ENCODE data around the gene SAMD13. TPM values are rescaled to one million over a fixed set of nuclear protein-coding genes. Genes with fewer than 3 reads are reported as not detected.

Gene SAMD13
- total RNA-seq, 1 donor from 2014 or later, result not detected

DNA sequence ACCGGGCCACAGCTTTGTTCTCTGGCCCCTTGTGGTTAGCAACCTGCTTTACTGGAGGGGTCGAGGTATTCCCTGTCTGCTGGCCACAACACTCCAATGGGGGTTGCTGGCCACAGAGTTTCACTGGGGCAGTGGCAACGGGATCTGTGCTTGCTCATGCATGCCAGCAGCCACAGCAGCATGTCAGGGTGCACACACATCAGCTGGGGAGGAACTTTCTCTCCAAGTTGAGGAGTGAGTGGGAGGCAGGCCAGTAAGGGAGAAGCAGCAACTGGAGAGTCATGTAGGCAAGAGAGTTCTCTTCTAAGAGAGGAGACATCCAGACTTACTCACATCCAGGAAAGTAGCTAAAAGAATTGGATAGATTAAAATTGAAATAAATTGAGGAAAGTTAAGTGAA lies 38.0 kb downstream of the SAMD13 start:
- intact Hi-C loops (cut with micrococcal nuclease), result no loop called here

DNA sequence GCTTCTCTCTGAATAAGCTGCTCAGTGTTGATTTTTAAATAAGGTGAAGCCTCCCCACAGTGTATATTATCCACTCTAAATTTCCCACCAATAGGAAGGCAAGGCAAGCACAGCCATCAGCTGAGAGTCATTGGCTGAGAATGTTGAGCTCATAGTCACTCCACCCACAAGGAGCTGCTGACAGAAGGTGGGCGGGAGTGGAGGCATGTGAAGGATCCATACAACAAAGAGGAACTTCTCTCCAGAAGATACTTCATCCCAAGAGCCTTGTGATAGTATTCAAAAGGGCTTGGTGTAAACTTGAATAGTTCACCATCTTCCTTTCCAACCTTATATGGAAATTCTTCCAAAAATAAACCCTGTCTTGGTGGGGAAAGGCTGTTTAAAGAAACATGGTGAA lies 42.8 kb downstream of the SAMD13 start:
- intact Hi-C loops (cut with micrococcal nuclease), result no loop called here

DNA sequence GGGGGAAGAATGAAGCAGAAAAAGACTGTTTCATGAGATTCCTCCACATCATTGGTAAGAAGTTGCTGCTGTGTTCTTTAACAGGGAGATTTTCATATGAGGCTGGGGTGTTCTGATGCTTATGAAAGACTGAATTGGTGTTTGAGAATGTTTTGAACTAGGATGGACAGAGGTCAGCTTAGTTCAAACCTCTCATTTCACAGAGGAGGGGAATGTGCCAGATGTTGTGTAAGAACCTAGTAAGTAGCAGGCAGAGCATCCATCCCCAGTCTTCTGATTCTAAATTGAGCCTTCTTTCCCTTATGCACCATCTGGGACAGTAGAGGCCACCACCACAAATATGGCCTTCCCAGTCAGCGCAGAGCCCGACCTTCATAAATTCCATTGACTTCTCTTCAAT lies 43.7 kb downstream of the SAMD13 start:
- intact Hi-C loops (cut with micrococcal nuclease), result no loop called here

DNA sequence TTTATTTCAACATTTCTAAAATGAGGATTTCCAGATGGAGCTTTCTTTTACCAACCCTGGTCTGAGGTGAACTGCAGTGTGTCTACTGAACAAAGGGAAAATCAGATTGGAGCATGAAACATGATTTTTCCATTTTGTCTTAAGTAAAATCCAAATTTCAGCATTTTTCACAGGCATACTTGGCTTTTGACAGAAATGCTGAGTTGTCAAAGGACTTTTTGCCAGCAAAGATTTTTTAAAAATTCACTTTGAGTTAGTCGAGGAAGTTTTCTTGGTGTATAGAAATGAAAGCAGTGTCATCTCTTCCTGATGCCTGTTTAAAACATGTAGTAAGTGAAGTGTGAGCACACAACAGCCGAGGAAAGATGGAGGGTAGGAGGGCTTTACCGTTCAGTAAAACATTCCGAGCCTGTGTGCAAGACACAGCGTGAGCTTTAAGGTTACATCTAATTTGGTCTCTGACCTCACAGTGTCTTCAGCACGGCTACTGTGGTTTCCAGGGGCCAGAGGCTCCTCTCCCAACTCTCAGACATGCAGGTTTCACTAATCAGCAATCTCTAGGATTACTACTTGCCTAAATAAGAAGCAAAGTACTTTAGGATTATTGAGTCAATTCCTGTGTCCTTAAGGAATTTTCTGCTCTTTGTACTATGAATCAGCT lies 45.9 kb downstream of the SAMD13 start:
- intact Hi-C loops (cut with micrococcal nuclease), result no loop called here

DNA sequence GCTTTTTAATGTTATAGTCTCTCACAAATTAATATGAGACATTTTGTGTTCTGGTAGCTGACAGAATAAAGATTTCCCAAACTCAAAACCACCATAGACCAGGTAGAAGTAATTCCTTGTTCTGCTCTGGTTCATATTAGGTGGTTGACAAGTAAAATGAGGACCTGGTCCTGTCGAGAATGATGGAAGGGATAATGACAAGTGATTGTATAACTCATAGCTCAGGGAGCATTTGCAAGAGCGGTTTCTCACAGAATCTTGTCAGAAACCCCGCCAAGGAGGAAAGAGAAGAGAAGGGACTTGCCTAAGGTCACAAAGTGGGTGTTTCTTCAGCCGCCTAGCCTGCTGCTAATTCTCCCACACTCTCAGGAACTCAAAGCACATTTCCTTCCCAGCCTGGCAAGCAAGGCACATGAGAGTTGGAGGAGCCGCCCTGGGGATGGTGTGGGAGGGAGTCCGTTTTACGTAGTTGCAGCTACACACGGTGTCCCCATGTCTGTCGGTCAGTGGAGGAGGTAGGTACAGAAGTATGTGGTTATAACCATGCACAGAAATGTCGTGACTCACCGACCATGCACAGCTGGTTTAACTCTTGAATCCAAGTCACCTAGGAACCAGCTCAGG lies 46.5 kb downstream of the SAMD13 start:
- intact Hi-C loops (cut with micrococcal nuclease), result no loop called here

DNA sequence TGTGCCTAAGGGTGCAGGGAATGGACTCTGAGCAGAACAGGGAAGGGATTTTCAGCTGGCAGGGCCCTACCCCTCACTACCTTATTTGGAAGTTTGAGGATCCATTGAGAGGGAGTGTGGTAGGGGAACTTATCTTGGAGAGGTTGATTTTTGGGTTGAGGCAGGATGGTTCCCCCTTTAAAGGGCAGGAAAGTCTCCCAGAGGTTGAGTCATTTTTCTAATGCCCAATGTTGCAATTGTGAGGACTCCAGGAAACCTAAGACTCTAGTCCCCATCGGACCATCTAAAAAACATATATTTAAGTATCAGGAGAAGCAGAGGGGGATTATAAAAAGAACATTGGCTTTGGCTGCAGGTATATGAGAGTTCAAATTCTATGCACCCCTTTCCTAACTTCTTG lies 47.3 kb downstream of the SAMD13 start:
- intact Hi-C loops (cut with micrococcal nuclease), result no loop called here

DNA sequence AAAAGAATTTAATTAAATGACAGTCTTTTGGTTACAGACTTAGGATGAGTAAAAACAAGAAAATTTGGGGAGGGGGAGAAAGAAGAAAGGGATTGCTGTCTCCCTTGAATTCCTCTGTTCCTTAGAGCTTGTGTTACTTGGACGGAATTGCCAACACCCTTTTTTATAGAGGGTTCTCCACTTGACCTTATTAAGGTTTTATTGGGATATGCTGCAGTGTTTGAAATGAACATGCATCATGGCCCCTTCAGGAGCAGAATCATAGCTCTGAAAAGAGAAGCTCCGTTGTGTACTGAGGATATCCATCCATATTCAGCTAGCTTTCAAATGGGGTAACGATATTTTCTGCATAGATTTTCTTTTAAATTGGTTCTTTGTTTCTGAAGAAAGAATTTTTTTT lies 48.6 kb downstream of the SAMD13 start:
- intact Hi-C loops (cut with micrococcal nuclease), result no loop called here

DNA sequence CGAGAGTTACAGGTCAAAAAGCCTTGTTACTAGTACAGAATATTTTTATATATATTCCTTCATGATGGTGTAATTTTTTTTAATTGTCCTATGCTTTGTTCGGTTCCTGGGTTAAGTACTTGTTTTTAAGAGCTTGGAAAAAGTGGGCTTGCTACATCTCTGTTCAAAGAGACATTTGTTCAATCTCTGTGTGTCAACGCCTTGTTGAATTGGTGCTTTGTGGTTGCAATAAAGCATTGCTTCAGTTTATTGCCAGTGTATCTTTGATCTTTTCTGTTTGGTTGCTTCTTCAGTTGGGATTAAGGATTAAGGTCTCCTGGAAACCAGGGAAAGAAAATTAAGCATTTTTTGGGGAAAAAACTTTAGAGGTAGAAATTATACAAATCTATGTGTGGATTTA lies 49.0 kb downstream of the SAMD13 start:
- intact Hi-C loops (cut with micrococcal nuclease), result no loop called here

DNA sequence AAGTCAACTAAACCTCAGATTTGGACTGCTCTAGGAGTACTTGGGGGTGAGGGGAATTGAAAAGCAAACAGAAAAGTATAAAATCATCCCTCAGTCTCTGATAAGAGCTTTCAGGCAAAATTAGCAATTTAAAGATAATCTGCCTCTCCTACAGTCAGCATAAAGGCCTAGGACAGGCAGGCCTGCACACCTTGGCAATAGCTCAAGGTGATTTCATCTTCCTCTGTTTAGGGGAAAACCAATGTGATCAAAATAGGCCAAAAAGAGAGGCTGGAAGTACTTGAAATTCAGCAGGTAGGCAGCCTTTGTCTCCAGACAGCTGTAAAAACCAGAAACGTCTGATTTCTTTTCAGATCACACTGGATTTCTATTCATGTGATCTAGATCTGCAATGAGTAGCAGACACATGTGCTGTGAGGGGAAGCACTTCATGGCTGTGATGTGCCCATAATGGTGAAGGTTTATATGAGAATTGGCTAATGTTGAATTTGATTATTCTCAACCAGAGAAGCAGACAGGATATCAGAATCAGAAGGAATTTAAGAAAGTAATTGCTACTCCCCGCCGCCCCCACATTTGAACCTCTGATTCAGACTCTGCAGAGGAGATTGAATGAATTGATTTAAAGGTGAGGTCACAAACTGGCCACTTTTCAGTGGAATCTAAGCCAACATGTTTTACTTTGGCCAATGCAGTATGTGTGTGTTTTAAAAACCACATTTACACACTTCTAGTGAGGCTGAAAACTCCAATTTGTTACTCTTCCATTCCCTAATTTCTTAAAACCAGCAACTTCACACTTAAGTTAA lies 51.0 kb downstream of the SAMD13 start:
- intact Hi-C loops (cut with micrococcal nuclease), result no loop called here

DNA sequence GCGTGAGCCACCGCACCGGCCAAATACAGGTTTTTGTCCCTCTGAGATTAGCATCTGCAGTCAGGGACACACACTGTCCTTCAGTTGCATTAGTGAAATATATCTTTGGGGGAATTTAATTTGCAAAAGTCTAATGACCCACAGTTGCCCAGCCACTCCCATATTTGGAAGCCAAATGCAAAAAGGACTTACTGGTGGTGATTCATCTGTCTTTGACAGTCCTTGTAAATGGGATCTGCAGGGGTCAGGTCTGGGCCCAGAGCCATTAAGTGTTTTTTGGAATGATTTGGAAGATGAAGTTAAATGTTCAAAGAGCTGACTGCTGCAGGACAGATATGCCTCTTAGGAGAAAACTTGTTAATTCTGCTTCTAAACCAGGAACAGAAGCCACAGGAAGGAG lies 52.2 kb downstream of the SAMD13 start:
- intact Hi-C loops (cut with micrococcal nuclease), result no loop called here

DNA sequence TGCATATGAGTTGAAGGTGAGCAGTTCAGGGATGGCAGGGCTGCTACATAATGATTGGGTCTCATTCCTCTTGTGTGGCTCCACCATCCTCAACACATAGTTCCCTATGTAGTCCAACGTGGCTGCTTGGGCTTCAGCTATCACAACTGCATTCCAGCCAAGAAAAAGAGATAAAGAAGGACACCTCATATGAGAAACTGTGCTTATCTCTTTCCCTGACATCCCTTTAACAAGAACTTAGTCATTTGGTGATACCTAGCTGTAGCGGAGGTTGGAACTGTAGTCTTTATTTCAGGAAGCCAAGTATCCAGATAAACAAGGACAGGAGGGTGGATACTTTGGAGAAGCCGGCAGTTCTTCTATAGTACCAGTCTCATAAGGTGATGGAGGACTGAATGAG lies 54.0 kb downstream of the SAMD13 start:
- intact Hi-C loops (cut with micrococcal nuclease), result no loop called here

DNA sequence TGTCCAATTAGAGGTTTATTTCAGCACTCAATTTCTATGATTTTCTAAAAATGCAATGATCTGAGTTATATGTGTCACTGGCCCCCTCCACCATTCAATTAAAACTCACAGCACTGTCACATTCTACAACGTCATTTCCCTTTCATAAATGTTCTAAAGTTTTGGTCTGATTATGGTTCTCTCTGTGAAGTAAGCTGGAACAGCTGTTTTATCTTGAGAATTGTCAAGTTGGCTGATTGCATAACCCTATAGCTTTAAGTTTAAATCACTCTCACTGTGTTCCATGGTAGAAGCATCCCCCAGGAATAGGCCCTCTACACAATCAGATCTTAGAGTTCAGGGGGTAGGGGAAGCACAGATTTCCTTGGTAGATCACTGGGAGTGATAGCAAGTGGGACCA lies 55.4 kb downstream of the SAMD13 start:
- intact Hi-C loops (cut with micrococcal nuclease), result no loop called here

DNA sequence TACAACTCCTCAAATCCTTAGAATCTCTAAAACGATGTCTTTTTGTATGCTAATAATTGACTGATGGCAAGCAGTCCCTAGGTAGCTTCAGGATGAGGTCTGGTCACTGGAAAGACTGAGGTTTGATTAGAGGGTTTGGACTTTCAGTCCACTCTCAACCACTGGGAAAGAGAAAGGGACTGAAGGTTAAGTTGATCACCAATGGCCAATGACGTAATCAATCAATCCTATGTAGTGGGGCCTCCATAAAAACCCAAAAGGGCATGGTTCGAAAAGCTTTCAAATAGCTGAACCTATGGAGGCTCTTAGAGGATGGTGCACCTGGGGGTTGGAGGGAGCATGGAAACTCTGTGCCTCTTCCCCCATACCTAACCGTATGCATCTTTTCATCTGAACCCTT lies 57.2 kb downstream of the SAMD13 start:
- intact Hi-C loops (cut with micrococcal nuclease), result no loop called here

DNA sequence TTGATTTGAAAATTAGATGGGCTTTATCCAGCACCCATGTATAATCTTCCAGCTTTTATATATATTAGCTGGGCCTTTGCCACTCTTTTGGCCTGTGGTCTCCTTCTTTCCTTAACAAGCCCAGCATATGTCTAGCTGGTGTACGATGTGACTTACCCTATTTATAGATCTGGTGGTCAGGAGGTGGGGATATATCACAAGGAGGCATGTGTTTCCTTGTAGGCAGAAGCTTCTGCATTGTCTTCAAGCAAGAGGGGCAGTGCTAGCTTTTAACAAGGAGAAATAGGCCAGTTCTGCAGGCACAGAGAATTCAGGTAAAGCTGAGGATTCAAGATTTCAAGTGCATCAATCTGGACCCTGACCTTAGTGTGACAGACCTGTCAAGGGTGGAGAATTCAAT lies 58.8 kb downstream of the SAMD13 start:
- intact Hi-C loops (cut with micrococcal nuclease), result no loop called here

DNA sequence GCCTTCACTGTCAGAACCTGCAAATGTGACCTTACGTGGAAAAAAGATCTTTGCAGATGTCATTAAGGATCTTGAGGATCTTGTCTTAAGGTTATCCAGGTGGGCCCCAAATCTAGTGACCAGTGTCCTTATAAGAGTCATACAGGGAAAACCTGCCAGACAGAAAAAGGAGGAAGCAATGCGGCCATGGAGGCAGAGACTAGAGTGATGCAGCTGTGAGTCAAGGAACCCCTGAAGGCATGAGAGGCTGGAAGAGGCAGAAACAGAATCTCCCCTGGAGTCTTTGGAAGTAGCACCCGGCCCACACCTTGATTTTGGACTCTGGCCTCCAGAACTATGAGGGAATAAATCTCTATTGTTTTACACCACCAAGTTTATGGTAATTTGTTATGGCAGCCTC lies 60.3 kb downstream of the SAMD13 start:
- intact Hi-C loops (cut with micrococcal nuclease), result no loop called here

DNA sequence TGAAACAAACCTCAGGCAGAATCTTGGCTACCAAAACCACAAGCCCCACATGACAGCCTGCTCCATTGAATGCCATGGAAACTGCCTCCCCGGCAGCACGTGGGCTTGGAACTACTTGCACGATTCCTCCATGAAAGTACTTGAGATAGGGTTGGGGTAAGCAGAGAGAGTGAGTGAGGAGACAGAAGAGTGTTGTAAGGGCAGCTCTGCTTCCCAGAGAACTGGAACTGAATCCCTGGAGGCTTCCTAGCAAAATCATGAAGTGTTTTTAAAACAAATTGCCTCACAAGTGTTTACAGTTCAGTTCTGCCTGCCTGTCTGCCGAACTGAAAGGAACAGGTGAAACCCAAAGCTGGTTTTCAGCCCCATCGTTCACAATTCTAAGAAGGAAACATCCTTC lies 61.5 kb downstream of the SAMD13 start:
- intact Hi-C loops (cut with micrococcal nuclease), result no loop called here

DNA sequence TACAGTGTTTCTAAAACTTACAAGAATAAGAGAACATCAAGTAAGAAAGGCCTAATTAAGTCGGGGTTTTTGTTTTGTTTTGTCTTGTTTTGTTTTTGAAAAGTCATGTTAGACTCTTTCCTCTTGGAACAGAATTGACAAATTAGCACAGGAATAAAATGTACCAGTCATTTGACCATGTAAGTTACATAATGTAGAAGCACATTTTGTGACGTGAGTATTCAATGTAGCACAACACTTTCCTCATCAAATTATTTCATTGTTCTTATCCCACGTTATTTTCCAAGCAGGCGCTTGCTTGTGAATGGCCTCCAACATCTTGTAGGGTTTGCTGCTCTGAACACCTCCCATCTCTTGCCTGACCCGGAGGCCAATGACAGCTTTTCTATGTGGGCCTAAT lies 62.1 kb downstream of the SAMD13 start:
- intact Hi-C loops (cut with micrococcal nuclease), result no loop called here

DNA sequence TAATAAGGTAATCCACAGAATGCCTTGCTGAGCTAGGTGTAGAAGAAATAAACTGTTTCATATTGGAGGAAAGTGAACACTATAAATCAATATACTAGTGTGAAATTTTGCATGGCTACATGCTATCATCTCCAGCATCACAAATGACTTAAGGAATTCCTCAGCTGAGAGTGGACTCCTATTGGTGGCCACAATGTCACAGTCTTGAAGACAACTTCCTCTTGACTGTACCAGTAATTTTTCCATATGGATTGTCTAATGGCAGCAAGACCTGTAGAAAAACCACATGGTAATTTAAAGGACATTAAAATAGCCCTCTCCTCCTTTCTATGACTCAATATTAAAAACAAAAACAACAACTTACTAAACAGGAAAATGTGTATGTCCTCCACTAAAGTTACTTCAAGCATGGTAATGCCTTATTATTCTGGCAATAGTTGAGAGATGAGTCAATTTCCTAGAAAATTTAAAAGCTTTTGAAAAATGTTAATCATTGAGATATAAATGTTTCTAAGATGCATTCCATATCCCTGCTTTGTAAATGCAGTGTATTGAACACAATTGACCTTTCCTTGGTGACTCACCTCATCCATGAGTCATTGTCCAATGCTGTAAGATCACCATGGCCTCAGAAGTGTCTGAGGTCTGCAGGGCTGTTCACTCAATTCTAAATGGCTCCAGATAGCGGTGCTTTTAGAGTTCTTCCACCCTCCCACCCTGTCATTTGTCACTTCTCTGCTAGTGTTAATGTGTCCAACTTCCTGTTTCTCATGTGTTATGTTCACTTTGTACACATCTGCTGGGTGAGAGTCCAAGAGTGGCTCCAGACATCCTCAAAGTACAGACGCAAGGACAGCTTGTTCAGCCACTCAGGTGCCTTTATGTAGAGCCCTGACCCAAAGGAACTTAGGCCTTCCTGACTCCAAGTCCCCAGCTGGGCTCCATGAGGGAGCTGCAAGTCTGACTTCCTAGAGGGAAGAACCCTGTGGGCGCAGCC lies 64.0 kb downstream of the SAMD13 start:
- intact Hi-C loops (cut with micrococcal nuclease), result no loop called here

DNA sequence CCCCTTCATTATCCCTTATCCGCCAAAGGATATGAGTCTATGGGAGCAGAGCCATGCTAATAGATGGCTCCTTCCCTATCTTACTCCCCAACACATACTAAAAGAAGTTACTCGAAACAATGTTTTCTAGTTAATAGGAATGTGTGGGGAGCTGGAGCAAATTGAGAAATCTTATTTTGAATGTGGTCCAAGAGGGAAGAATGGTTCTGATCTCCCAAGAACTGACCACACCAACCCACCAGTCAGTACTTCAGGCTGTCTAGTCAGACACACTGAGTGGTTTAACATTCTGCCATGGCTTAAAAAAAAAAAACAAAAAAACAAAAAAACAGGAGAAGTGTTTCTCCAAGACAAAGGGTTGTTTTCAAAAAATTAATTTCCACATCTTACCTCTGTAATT lies 65.3 kb downstream of the SAMD13 start:
- intact Hi-C loops (cut with micrococcal nuclease), result no loop called here

DNA sequence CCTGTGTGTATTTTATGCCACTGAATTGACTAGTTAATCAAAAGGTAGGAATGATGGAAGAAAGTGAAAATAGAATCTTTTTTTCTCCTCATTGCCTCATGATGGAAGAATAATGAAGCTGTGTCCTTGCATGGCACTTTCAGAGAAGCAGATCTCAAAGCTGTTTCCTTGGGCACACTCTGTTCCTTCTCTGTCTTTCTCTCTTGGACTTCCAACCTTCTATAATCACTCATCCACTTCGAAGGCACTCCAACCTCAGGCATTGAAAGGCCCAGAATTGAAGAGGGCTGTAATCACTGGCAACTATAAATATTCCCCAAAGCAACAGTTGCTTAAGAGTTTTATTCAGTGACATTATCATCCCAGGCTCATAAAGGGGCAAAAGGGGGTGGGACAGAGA lies 65.7 kb downstream of the SAMD13 start:
- intact Hi-C loops (cut with micrococcal nuclease), result no loop called here

DNA sequence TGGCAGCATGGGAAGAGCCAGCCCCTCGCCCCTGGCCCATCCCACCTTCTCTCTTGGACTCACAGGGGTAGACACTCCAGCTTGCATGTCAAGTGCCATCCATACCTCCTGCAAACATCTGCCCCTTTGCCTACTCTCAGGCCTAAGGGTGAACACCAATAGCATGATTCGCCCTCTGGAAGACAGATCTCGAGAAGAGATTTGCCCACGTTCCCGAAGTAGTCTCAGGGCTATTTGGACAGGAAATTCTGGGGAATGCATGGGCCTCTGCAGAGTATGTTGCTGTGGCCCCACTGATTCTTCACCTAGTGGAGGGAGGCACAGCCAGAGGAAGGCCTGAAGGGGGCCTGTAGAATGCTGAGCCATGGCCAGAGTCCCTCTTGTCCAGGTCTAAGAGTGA lies 66.9 kb downstream of the SAMD13 start:
- intact Hi-C loops (cut with micrococcal nuclease), result no loop called here

DNA sequence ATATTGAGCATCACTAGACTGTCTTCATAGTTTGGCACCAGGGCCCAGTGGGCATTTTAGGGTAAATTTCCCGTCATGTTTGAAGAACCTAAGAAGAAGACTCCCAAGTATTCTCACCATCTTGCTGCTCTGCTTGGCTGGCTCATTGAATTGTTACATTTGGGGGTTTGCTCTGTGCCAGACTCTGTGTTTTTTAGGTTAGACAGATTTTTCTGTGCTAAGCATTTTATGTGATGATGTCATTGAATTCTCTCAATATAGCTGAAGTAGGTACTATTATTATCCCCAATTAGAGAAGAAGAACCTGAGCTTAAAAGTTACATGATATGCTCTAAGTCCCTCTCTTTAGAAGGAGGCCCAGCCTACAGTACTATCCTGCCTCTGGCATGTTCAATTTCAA lies 68.8 kb downstream of the SAMD13 start:
- intact Hi-C loops (cut with micrococcal nuclease), result no loop called here
